Measurements from ENCODE around the gene VPS29. TPM values are rescaled to one million over a fixed set of nuclear protein-coding genes. Genes with fewer than 3 reads are reported as not detected.

The VPS29 gene
- total and polyA plus RNA-seq, 9 of the 15 experiments (the other 6 are each of a cell fraction or from before 2014, with no cell fraction given) = 85.8 to 638 (median 272) TPM

DNA sequence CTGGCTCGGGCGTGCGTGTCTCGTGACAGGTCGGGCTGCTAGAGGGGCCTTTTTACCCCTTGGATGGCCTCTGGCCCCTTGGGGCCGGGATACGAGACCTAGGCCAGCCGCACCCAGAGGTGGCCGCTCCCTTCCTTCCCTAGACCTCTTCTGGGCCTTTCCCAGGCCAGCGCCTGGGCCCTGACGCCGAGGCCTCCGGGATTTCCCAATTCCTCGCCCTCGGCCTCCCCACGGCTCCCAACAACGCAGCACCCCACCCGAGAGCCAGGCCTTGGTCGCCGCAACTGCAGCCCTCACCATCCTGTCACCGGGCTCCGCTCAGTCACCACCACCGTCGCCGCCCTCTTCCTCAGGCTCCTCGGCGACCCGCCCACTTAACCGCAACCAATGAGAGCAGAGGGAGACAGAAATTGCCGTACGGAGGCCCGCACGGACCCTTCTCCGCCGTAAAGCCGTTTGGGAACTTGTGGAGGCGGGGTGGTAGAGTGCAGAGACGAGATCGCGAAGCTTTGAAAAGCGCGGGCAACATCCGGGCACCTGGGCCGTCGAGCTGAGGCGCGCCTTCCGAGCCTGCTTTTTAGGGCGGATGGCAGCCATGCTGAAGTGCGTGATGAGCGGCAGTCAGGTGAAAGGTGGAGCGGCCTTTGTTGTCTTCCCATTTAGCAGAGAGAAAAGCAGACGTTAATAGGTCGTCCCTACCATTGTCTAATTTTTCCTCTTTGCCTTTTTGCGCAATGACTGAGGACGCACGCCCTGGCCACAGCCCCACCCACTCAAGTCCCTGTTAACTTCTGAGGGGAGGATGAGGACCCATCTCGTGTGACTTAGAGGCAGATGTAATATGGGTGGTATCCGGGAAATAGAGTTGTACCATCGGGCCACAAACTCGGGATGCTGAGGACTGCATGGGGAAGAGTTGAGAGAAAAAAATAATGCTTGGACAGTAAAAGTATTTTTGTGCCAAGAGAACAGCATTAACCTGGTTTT, at the start of gene VPS29, which contains the start of gene RAD9B (continued):
- TF ChIP-seq RFX1 (IDR thresholded peaks at IDR 0.05) (no peak), RBM14 (IDR thresholded peaks at IDR 0.05; ENCODE audit: borderline replicate concordance, insufficient read depth, low read depth, low read length) (no peak), BRF1 (IDR thresholded peaks at IDR 0.05; ENCODE audit: borderline replicate concordance, extremely low read depth, insufficient read length) (no peak), SMARCC2 (IDR thresholded peaks at IDR 0.05; ENCODE audit: low read depth) (no peak), HNRNPUL1 (IDR thresholded peaks at IDR 0.05; ENCODE audit: low read length) (no peak), ZNF24 (IDR thresholded peaks at IDR 0.05) (peak; percentile 50; the same call in 1 of the 2 replicates), MXI1 (IDR thresholded peaks at IDR 0.05; ENCODE audit: low read depth, low read length) (no peak), EHMT2 (IDR thresholded peaks at IDR 0.05) (peak; percentile 68; the same call in 1 of the 2 replicates), HDGF (IDR thresholded peaks at IDR 0.05) (no peak), KHSRP (IDR thresholded peaks at IDR 0.05) (no peak), ZZZ3 (IDR thresholded peaks at IDR 0.05) (peak; percentile 96), STAT5B (CRISPR knock-in tag; IDR thresholded peaks at IDR 0.05) (no peak), SAFB (IDR thresholded peaks at IDR 0.05; ENCODE audit: borderline replicate concordance, low read depth, low read length) (no peak; the same call in 1 of the 2 replicates), WHSC1 (IDR thresholded peaks at IDR 0.05; ENCODE audit: low read length) (no peak), ZNF830 (CRISPR knock-in tag; IDR thresholded peaks at IDR 0.05) (0 out of 2 replicates have a peak, but pooled peaks have one; percentile 32), PTRF (tag; IDR thresholded peaks at IDR 0.05) (peak; percentile 83; the same call in 1 of the 2 replicates), ELF2 (CRISPR knock-in tag; IDR thresholded peaks at IDR 0.05) (0 out of 2 replicates have a peak, but pooled peaks have one; percentile 58), ZNF197 (CRISPR knock-in tag; IDR thresholded peaks at IDR 0.05; ENCODE audit: low read depth) (peak; percentile 76; the same call in 1 of the 2 replicates)
- TF ChIP-seq, protein P1, sequence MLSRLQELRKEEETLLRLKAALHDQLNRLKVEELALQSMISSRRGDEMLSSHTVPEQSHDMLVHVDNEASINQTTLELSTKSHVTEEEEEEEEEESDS (CRISPR knock-in tag; IDR thresholded peaks at IDR 0.05) = no peak
- TF ChIP-seq, protein P2, sequence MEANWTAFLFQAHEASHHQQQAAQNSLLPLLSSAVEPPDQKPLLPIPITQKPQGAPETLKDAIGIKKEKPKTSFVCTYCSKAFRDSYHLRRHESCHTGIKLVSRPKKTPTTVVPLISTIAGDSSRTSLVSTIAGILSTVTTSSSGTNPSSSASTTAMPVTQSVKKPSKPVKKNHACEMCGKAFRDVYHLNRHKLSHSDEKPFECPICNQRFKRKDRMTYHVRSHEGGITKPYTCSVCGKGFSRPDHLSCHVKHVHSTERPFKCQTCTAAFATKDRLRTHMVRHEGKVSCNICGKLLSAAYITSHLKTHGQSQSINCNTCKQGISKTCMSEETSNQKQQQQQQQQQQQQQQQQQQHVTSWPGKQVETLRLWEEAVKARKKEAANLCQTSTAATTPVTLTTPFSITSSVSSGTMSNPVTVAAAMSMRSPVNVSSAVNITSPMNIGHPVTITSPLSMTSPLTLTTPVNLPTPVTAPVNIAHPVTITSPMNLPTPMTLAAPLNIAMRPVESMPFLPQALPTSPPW (CRISPR knock-in tag; IDR thresholded peaks at IDR 0.05) = peak; percentile 66
- TF ChIP-seq, protein P3, sequence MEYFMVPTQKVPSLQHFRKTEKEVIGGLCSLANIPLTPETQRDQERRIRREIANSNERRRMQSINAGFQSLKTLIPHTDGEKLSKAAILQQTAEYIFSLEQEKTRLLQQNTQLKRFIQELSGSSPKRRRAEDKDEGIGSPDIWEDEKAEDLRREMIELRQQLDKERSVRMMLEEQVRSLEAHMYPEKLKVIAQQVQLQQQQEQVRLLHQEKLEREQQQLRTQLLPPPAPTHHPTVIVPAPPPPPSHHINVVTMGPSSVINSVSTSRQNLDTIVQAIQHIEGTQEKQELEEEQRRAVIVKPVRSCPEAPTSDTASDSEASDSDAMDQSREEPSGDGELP (CRISPR knock-in tag; IDR thresholded peaks at IDR 0.05; ENCODE audit: borderline replicate concordance) = peak; percentile 95
- TF ChIP-seq, protein P4, sequence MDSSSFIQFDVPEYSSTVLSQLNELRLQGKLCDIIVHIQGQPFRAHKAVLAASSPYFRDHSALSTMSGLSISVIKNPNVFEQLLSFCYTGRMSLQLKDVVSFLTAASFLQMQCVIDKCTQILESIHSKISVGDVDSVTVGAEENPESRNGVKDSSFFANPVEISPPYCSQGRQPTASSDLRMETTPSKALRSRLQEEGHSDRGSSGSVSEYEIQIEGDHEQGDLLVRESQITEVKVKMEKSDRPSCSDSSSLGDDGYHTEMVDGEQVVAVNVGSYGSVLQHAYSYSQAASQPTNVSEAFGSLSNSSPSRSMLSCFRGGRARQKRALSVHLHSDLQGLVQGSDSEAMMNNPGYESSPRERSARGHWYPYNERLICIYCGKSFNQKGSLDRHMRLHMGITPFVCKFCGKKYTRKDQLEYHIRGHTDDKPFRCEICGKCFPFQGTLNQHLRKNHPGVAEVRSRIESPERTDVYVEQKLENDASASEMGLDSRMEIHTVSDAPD (CRISPR knock-in tag; IDR thresholded peaks at IDR 0.05) = peak; percentile 87
- TF ChIP-seq, protein P5, sequence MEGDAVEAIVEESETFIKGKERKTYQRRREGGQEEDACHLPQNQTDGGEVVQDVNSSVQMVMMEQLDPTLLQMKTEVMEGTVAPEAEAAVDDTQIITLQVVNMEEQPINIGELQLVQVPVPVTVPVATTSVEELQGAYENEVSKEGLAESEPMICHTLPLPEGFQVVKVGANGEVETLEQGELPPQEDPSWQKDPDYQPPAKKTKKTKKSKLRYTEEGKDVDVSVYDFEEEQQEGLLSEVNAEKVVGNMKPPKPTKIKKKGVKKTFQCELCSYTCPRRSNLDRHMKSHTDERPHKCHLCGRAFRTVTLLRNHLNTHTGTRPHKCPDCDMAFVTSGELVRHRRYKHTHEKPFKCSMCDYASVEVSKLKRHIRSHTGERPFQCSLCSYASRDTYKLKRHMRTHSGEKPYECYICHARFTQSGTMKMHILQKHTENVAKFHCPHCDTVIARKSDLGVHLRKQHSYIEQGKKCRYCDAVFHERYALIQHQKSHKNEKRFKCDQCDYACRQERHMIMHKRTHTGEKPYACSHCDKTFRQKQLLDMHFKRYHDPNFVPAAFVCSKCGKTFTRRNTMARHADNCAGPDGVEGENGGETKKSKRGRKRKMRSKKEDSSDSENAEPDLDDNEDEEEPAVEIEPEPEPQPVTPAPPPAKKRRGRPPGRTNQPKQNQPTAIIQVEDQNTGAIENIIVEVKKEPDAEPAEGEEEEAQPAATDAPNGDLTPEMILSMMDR (IDR thresholded peaks at IDR 0.05 in 2 of 3, conservative IDR thresholded peaks at IDR 0.05 in 1 of 3; ENCODE audit: insufficient read depth in 2 of 3, low read depth in 1 of 3, low read length in 3 of 3) = no peak

Measured in K562 (cell line).